GM19238 (cell line): ENCODE data around the gene PSD2.

Experiments used
- DNase-seq: peaks from one replicate; pipeline ENCODE4 v3.0.0; 2011; ENCODE audit warnings: low spot score; ENCODE audit not compliant: insufficient read length

The PSD2 gene

DNA sequence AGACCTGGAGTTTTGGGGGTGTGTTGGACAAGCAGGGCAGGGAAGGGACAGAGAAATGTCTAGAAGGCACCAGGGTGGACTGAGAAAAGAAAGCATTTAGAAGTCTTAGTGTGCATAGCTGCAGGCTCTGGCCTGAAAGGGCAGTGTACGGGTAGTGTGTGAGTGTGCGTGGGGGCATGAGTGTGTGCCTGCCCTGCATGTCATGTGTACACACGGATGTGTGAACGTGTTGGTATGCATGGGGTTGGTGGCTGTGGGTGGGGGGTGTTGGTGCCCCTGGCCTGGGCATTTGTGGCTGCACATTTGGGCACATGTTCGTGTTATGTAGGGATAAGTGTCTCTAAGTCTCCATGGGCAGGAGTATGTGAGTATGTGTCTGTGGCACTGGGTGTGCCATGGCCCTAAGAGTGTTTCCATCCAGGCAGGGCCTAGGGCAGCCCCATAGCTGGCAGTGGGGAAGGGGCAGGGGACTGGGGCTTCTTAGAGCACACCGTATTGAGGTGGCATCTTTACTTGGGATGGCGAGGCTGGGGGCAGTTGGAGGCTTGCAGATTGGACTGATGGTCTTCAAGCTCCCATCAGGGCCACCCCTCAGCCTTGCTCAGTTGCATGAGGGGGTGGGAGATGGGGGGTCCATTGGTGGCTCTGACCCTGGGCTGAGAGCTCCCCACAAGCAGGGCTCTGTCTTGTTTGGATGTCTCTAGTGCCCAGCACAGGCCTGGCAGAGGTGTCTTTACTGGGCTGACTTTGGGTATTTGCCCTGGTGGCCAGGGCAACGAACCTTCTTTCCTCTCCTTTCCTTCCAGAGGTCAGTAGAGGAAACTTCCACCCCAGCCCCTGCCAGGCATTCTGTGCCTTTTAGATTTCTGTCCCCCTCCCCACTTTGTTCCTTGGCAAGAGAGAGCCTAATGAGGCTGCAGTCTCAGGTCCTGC is 15.0 kb downstream of the PSD2 start:
- no peak for DNase-seq

- DNase-seq = no peak
Measured at GRCh38 chr5:139811274-139811607, 15.6 kb downstream of the PSD2 start.

DNA sequence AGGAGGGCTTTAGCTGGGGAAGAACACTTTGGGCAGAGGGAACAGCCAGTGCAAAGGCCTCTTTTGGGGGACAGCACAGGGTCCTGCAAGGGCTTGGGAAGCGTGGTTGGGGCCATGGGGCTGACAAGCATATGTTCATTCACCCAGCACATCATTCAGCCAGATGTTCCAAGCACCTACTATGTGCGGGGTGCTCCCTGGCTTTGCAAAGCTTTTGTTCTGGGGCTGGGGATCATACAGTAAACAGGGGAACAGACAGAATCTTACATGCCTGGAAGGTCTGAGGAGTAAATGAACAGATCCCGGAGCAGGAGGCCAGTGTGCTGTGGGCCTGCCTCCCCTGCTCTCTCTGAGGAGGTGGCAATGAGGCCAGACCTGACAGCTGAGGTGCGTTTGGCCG is 16.7 kb downstream of the PSD2 start:
- no peak for DNase-seq

DNA sequence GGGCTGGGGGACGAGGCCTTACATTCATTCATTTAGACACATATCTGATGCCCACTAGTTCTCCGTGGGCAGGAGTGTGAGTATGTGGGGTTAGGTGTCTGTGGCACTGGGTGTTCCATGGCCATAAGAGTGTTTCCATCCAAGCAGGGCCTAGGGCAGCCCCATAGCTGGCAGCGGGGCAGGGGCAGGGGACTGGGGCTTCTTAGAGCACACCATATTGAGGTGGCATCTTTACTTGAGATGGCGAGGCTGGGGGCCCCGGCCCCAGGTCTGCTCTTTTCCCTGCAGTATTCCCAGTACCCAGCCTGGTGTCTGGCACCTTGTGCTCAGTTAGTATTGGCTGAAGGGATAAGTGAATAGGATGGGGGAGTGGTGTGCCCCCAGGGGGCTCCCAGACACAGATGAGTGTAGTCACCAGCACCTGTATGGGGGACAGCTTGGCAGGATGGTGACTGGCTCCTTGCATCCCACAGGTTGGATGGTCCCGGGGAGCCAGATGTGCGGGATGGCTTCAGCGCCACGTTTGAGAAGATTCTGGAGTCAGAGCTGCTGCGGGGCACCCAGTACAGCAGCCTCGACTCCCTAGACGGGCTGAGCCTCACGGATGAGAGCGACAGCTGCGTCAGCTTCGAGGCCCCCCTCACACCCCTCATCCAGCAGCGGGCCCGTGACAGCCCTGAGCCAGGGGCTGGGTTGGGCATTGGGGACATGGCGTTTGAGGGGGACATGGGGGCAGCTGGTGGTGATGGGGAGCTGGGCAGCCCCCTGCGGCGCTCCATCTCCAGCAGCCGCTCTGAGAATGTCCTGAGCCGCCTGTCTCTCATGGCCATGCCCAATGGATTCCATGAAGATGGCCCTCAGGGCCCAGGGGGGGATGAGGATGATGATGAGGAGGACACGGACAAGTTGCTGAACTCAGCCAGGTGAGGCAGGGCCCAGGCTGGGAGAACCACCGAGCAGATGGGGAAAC is 17.5 kb downstream of the PSD2 start:
- no peak for DNase-seq

DNA sequence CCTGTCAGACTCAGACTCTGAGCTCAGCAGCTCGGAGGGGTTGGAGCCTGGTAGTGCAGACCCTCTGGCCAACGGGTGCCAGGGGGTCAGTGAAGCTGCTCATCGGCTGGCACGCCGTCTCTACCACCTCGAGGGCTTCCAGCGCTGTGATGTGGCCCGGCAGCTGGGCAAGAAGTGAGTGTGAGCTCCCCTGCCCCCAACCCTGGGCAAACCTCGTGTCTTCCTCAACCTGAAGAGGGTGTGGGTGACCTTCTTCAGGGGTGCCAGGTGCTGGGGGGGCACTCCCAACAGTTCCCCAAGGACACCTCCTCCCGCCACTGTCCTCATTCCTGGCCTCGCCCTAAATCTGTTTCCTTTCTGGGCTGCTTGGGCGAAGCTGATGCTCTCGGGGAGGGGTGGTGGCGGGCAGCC is 18.6 kb downstream of the PSD2 start:
- DNase-seq = no peak

- DNase-seq = no peak
Measured at GRCh38 chr5:139814704-139815280, 19.2 kb downstream of the PSD2 start.

DNA sequence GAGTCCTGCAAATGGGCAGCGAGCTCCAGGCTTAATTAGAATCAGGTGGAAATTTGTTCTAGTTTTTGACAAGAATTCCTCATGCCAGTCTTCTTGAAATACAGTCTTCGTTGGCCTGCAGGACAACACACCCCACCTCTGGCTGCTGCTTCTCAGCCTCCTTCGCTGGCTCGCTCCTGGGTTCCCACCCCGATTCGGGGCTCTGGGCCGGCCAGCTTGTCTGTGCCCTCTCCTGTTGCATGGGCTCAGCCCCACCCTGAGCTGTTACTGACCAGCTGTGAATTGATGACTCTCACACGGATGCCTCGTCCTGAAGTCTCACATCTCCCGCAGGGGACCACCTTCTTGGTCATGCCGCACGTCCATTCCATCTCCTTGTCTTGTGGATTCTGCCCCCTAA is 21.0 kb downstream of the PSD2 start:
- DNase-seq = no peak

- DNase-seq = no peak
Measured at GRCh38 chr5:139817362-139817761, 21.8 kb downstream of the PSD2 start.

DNA sequence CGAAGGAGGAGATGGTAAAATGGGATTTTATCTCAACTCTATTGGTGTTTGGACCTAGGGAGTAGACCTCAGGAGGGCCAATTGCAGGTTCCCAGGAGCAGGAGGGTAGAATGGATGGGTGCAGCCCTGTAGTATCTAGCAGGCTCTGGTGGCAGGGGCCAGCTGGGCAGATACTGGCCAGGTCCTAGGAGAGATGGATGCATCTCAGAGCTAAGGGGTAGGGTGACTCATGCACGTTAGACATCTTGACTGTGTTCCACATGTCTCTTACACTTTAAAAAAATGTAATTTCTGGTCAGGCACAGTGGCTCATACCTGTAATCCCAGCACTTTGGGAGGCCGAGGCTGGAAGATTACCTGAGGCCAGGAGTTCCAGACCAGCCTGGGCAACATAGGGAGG is 22.4 kb downstream of the PSD2 start:
- no peak for DNase-seq

- DNase-seq = no peak
Measured at GRCh38 chr5:139820130-139820529, 24.5 kb downstream of the PSD2 start.

DNA sequence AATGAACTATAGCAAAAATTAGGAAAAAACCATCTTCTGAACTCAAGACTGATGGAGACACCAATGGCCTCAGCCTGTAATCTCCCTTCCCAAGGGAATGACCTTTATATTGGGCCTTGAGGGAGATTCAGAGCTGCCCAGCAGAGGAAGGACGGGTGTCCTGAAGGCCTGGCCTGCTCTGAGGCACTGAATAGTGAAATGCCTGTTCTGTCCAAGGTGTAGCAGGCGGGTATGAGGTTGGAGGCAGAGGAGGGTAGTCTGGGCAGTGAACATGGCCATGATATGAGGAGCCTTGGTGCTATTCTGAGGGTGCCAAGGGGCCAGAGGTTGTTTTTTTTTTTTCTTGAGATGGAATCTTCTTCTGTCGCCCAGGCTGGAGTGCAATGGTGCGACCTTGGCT is 25.0 kb downstream of the PSD2 start:
- DNase-seq = no peak

DNA sequence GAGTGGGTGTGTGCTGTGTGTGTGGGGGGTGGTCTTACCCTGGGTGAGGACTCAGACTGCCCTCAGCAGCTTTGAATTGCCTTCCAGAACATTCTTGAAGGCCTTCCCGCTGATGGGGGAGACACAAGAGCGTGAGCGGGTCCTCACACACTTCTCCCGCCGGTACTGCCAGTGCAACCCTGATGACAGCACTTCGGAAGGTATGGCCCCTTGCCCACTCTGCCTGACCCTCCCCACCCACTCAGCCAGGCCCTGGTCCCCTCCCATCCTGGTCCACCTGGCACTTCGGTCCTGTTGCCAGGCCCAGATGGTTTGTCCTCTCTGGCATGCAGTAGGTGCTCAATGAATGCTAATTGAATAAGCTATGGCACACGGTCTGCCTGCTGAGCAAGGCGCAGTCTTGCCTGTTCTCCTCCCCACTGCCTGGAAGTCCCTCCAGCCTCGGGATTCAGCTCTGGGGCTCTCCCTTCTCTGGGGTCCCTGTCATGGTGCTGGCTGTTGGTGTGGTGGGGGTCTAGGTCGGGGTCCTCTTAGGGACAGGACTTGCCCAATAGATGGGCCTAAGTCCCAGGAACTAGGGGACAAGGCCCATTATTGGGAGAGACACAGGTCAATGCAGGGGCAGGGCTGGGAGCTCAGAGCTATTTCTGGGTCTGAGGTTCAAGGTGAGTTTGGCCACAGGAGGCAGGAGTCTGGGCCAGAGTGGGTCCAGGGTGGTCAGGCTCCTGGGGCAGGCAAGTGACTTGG is 26.4 kb downstream of the PSD2 start:
- no peak for DNase-seq

- DNase-seq = no peak
Measured at GRCh38 chr5:139822553-139823425, 27.2 kb downstream of the PSD2 start.

DNA sequence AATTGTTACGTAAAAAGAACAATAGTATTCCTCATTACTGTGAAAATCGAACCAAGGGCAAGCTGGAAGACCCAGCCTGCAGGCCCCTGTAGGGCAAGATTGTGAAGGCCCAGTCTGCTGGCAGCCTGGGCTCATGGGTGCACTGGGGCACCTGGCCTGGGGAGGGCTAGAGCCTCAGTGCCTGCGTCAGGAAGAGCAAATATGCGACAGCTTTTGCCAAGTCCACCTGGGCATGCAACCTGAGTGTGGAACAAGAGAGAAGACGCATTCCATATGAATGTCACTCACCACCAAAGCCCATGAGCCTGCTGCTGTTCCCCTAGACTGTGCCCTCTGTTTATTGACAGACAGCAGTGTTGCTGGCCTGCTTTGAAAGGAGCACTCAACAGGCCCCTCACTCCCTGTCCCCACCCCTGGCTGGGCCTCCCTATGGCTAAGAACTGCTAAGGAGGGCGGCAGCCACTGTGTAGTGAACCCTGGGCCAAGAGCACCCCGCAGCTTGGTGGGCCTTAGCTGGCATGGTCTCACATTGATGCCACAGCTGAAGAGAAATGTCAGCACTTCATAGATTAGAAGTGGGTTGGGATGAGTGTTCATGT is 28.2 kb downstream of the PSD2 start:
- no peak for DNase-seq

DNA sequence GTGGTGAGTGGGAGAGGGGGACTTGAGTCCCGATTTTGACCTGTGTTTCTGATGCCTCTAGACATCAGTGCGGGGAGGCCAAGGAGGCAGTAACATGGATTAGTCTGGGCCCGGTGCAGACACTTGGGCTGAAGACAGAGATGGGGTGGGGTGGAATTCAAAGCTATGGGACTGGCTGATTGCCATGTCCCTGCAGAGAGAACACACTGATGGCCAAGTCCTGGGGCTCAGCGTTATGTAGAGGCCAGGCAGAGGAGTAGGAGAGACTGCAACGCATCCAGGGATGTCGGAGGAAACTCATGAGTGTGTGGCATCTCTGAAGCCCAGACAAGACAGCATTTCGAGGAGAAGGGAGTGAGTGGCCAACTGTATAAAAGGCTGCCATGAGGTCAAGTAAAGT is 30.1 kb downstream of the PSD2 start:
- DNase-seq = no peak

- no peak for DNase-seq
Measured at GRCh38 chr5:139828207-139828895, 32.7 kb downstream of the PSD2 start.

DNA sequence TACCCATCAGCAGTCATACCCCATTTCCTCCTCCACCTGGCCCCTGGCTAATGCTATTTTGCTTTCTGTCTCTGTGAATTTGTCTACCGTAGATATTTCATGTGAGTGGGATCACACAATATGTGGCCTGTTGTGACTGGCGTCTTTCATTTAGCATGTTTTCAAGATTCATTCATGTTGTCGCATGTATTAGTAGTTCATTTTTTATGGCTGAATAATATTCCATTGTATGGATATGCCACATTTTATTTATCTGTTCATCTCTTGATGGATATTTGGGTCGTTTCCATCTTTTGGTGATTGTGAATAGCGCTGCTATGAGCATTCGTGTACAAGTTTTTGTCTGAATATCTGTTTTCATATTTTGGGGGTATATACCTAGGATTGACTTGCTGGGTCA is 33.9 kb downstream of the PSD2 start:
- no peak for DNase-seq

- DNase-seq = no peak
Measured at GRCh38 chr5:139831624-139832023, 36.0 kb downstream of the PSD2 start.

DNA sequence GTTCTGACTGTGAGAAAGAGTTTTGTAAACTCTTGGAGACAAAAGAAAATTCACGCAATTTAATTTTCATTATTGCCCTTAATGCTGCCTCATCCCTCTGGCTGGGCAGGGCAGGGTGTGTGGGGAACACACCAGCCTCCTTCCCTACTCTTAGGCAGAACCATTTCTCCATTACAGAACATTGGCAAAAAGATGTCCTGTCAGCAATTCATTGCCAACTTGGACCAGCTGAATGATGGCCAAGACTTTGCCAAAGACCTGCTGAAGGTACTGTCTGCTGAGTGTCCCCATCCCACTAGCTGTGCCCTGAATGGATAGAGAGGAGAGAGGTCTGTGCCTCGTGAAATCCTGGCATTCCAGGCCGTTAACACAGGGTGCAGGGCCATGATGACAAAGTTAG is 37.9 kb downstream of the PSD2 start:
- no peak for DNase-seq
